Body of pancreas (tissue), 4 donors: ENCODE measurements around the gene KDM1B. TPM values are rescaled to one million over a fixed set of nuclear protein-coding genes. Genes with fewer than 3 reads are reported as not detected.
A peak's percentile ranks its signal among the peaks of the same experiment; 100 is the strongest.

Source experiments
- ATAC-seq: fragments of 150-250 bp; one replicate; pipeline ENCODE4 v1.9.1; 2016
- DNase-seq, 4 donors: peaks; one replicate each; pipeline ENCODE4 v3.0.0-alpha.2; 2019
- H3K27ac ChIP-seq, 4 donors: fragments of 200-600 bp; sonication (generic); 1 replicate in 3 of 4; 2 replicates in 1 of 4; pipeline versions ENCODE4 v1.5.1 to v1.6.1; 2016 to 2019; ENCODE audit warnings: mild to moderate bottlenecking in 1 of 4, mixed read lengths in 1 of 4, moderate library complexity in 1 of 4
- H3K27me3 ChIP-seq, 2 donors: fragments of 200-600 bp; sonication (generic); one replicate each; pipeline ENCODE4 v1.6.0; 2016; ENCODE audit warnings: mild to moderate bottlenecking in 1 of 2
- H3K36me3 ChIP-seq, 2 donors: fragments of 200-600 bp; sonication (generic); replicated peaks in 1 of 2; 2 replicates each; pipeline ENCODE4 v1.5.1; 2016; ENCODE audit warnings: low read depth in 2 of 2; ENCODE audit not compliant: insufficient read depth in 1 of 2
- H3K4me1 ChIP-seq: fragments of 200-600 bp; sonication (generic); one replicate; pipeline ENCODE4 v1.6.0; 2016
- H3K4me3 ChIP-seq, 2 donors: fragments of 200-600 bp; sonication (generic); 1 replicate in 1 of 2; 2 replicates in 1 of 2; pipeline ENCODE4 v1.5.1; 2016 to 2019
- H3K9me3 ChIP-seq, 3 donors: fragments of 200-600 bp; sonication (generic); 1 replicate in 2 of 3; 2 replicates in 1 of 3; pipeline ENCODE4 v1.5.1; 2016
- POLR2A ChIP-seq, 3 donors: fragments of 450-650 bp; IDR thresholded peaks; one replicate each; pipeline ENCODE4 v1.6.1; 2016; ENCODE audit warnings: antibody characterized with exemption in 3 of 3, mild to moderate bottlenecking in 2 of 3
- WGBS, 2 donors: methylation state at CpG; one replicate each; pipeline ENCODE4 v1.1.5; 2017; 5-methylcytosine and 5-hydroxymethylcytosine counted together
- intact Hi-C: fragments of 100-400 bp; cut with DNase I; formaldehyde crosslinking; loops from one replicate; pipeline ENCODE4 v1.15.1; 2023
- total RNA-seq, 2 donors: library from RNA; depleted of rRNA; stranded (reverse); fragments of >200 nt; gene quantifications; one replicate each; pipeline ENCODE4 v1.1.0, GENCODE V29; 2016
- TF ChIP-seq, protein P1 (sequence below), 7 experiments: fragments of 450-650 bp in 4 of 7; fragments of 200-600 bp in 3 of 7; sonication (generic) in 3 of 7; IDR thresholded peaks; one replicate each; pipeline ENCODE4 v1.5.1; 2016 to 2019; ENCODE audit warnings: antibody characterized with exemption in 7 of 7

The KDM1B gene
- total RNA-seq, 2 donors from 2014 or later: 4.6 to 12.7 TPM

DNA sequence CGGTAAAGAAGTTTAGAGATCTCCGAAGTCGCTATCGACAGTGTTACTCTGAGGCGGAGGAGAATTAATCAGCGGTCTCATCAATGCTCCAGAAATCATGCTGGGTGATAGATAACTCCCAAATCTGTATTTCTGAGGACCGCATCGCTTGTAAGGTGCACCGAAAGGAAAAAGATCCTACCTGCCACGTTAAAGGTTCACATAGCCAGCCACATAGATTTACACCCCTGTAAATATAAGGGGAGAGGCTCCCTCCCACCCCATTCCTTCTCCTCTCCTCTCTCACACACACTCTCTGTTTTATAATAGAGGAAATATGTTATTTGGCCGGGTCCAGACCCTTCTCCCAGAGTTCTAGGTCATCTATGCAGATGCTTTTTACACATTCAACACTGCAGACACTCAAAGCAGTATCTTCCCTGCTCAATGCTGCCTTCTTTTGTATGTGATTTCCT is 109.7 kb downstream of the KDM1B start:
- 2 to 5% methylated on average over 7 to 11 of the region's 11 CpGs for WGBS, 2 donors
- no peak for ATAC-seq

DNA sequence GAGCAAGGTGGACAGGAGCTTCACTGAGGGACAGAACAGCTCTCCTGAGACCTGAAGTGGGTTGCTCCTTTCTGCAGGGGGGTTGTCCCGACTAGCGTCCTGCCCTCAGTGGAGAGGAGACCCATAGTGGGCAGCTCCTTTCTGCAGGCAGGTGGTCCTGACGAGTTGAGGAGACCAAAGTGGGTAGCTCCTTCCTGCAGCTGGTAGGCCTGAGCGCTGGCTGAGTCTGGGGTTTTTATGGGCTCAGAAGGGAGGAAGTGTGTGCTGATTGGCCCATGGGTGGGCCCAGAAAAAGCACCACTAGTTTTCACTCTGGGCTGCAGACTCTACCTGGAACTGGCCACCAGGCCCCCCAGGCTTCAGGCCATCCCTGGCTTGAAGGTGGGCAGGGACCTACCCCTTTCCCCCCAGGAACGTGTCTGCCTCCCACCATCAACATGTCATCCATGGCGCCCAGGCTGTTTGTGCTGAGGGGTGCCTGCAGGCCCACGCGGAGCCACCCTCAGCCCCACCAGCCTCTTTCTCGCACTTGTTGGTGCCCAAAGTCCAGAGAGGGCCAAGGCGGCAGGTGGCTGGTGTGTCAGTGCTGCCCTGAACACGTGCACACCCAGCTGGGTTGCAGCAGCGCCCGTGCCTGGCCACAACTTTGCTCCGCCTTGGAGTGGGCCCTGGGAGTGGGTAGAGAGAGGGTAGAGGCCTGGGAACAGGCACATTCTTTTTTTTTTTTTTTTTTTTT is 110.7 kb downstream of the KDM1B start:
- no peak for DNase-seq
- TF ChIP-seq POLR2A (IDR thresholded peaks at IDR 0.05): no peak
- TF ChIP-seq, protein P1, sequence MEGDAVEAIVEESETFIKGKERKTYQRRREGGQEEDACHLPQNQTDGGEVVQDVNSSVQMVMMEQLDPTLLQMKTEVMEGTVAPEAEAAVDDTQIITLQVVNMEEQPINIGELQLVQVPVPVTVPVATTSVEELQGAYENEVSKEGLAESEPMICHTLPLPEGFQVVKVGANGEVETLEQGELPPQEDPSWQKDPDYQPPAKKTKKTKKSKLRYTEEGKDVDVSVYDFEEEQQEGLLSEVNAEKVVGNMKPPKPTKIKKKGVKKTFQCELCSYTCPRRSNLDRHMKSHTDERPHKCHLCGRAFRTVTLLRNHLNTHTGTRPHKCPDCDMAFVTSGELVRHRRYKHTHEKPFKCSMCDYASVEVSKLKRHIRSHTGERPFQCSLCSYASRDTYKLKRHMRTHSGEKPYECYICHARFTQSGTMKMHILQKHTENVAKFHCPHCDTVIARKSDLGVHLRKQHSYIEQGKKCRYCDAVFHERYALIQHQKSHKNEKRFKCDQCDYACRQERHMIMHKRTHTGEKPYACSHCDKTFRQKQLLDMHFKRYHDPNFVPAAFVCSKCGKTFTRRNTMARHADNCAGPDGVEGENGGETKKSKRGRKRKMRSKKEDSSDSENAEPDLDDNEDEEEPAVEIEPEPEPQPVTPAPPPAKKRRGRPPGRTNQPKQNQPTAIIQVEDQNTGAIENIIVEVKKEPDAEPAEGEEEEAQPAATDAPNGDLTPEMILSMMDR (IDR thresholded peaks at IDR 0.05): no peak
- Histone ChIP-seq H3K4me1 (peaks cover 39% of the 10 kb centered on the region), H3K27me3 (no peaks in the 10 kb centered on the region), H3K36me3 (no peaks in the 10 kb centered on the region), H3K4me3 (no peak overlapping the region), H3K9me3 (no peaks in the 10 kb centered on the region), H3K27ac (no peak overlapping the region)
- intact Hi-C loops: no loop called here
- 95 to 96% methylated on average over 12 of the region's 14 CpGs for WGBS, 2 donors
- ATAC-seq: no peak

More for the DNA sequence above, 109.7 kb downstream of the KDM1B start:
- no peaks in the 10 kb centered on the region for H3K9me3 ChIP-seq
- H3K27me3 ChIP-seq: no peaks in the 10 kb centered on the region
- no peaks in the 10 kb centered on the region for H3K36me3 ChIP-seq
- intact Hi-C loops: no loop called here
- peak overlapping the region in 1 of 2 donors; percentile 21 for H3K4me3 ChIP-seq
- no peak for TF ChIP-seq POLR2A (IDR thresholded peaks at IDR 0.05)
- TF ChIP-seq, protein P1 (IDR thresholded peaks at IDR 0.05): no peak
- peak overlapping the region; percentile 93 to 100 (median 96) for H3K27ac ChIP-seq
- no peak for DNase-seq
- H3K4me1 ChIP-seq: peaks cover 48% of the 10 kb centered on the region

DNA sequence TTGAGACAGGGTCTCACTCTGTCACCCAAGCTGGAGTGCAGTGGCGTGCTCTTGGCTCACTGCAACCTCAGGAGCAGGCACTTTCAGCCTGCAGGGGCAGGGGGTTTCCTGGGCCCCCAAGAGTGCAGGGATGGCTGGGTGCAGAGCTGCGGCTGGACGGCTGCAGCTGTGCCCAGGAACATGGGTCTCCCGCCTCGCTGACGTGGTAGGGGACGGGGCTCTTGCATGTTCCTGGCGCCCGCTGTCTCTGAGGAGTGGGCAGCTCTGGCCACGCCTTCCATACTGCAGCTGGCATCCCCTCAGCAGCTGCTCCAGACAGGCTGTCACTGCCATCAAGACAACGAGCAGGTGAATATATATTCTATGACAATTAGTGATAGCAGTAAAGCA is 111.3 kb downstream of the KDM1B start:
- intact Hi-C loops: no loop called here
- Histone ChIP-seq H3K27ac (no peak overlapping the region), H3K9me3 (no peaks in the 10 kb centered on the region), H3K36me3 (no peaks in the 10 kb centered on the region), H3K4me1 (peaks cover 33% of the 10 kb centered on the region), H3K27me3 (no peaks in the 10 kb centered on the region), H3K4me3 (no peak overlapping the region)
- ATAC-seq: no peak
- TF ChIP-seq, protein P1 (IDR thresholded peaks at IDR 0.05): no peak
- TF ChIP-seq POLR2A (IDR thresholded peaks at IDR 0.05): no peak
- 88 to 91% methylated on average over 9 to 11 of the region's 11 CpGs for WGBS, 2 donors
- DNase-seq: no peak

DNA sequence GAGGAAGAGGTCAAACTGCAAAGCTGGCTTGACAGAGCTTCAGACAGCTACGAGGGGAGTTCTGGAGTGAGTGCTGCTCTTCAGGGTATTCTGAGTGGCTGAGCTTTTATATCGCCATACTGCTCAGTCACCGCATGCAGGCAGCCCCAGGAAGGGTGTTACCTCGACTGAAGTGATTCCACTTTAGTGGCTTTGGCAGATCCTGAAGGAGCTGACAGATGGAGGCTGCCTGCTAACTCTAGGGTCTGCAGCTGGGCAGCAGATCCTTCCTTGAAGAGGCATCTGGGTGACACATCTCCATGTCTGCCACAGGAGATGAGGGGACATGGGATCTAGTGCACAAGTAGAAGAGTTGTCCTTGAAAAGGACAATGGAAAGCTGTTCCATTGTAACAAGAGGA is 112.8 kb downstream of the KDM1B start:
- Histone ChIP-seq H3K27ac (no peak overlapping the region), H3K36me3 (no peaks in the 10 kb centered on the region), H3K4me3 (no peak overlapping the region), H3K4me1 (peaks cover 18% of the 10 kb centered on the region), H3K27me3 (no peaks in the 10 kb centered on the region), H3K9me3 (no peaks in the 10 kb centered on the region)
- 67 to 80% methylated on average over 3 to 4 of the region's 4 CpGs for WGBS, 2 donors
- TF ChIP-seq, protein P1 (IDR thresholded peaks at IDR 0.05): no peak
- TF ChIP-seq POLR2A (IDR thresholded peaks at IDR 0.05): no peak
- ATAC-seq: no peak
- no peak for DNase-seq
- intact Hi-C loops: no loop called here

DNA sequence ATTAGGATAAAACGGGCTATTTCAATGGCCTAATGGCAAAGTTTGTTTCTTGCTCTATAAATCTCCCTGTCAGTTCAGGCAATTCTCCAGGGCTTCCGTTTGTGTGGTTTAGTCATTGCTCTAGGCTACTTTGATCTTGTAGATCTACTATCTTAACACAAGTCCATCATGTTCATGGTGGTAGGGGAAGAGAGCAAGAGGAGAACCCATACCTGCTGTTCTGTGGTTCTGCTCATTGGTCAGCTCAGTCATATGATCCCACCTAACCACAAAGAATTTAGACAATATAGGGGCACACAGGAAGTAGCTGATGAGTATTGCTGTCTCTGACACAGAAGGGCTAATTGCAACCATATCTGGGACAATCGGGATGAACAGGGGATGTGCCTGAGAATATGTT is 114.0 kb downstream of the KDM1B start:
- TF ChIP-seq, protein P1 (IDR thresholded peaks at IDR 0.05): no peak
- no peak for TF ChIP-seq POLR2A (IDR thresholded peaks at IDR 0.05)
- no peak for DNase-seq
- Histone ChIP-seq H3K36me3 (no peaks in the 10 kb centered on the region), H3K9me3 (no peaks in the 10 kb centered on the region), H3K27ac (peak overlapping the region in 3 of 4 donors; percentile 28 to 69 (median 60)), H3K4me1 (peaks cover 17% of the 10 kb centered on the region), H3K27me3 (no peaks in the 10 kb centered on the region), H3K4me3 (no peak overlapping the region)
- 5 to 8% methylated on average over 3 of the region's 3 CpGs for WGBS, 2 donors
- intact Hi-C loops: no loop called here
- no peak for ATAC-seq
